ENCODE measurements around the gene TOLLIP.
"Not testable (repeated sequence)": the region's sequence is repeated elsewhere in the genome, so short reads cannot be mapped to it uniquely, and the experiment has no call there.

TOLLIP gene

GRCh38 chr11:1309498-1310317, at the start of gene TOLLIP:
Gene TOLLIP, minus strand, starts transcription at chr11:1309632. Its CDS starts 134 bp downstream, at chr11:1309498.
- TF ChIP-seq CTCF (IDR thresholded peaks at IDR 0.05; ENCODE audit: low read depth, low read length): no peak
- H3K4me3 ChIP-seq (ENCODE audit: low read depth, low read length): peak within 1 kb of the TSS; percentile 75

- H3K4me3 ChIP-seq (ENCODE audit: low read depth, low read length): not testable (repeated sequence)
Observed at GRCh38 chr11:1358931-1359330, 49.5 kb upstream of the TOLLIP start.

GRCh38 chr11:1358286-1358685, 48.9 kb upstream of the TOLLIP start:
- TF ChIP-seq CTCF (IDR thresholded peaks at IDR 0.05; ENCODE audit: low read depth, low read length): no peak
- no peak overlapping the region for H3K4me3 ChIP-seq (ENCODE audit: low read depth, low read length)

GRCh38 chr11:1356478-1356960, 47.1 kb upstream of the TOLLIP start:
- TF ChIP-seq CTCF (IDR thresholded peaks at IDR 0.05; ENCODE audit: low read depth, low read length): no peak

GRCh38 chr11:1356007-1356435, 46.6 kb upstream of the TOLLIP start:
- H3K4me3 ChIP-seq (ENCODE audit: low read depth, low read length): no peak overlapping the region
- no peak for TF ChIP-seq CTCF (IDR thresholded peaks at IDR 0.05; ENCODE audit: low read depth, low read length)

More at GRCh38 chr11:1356478-1356960, 47.1 kb upstream of the TOLLIP start:
- H3K4me3 ChIP-seq (ENCODE audit: low read depth, low read length): no peak overlapping the region

- no peak for TF ChIP-seq CTCF (IDR thresholded peaks at IDR 0.05; ENCODE audit: low read depth, low read length)
Observed at GRCh38 chr11:1354125-1354938, 44.9 kb upstream of the TOLLIP start.

GRCh38 chr11:1353383-1354124, 44.1 kb upstream of the TOLLIP start:
- H3K4me3 ChIP-seq (ENCODE audit: low read depth, low read length): no peak overlapping the region
- no peak for TF ChIP-seq CTCF (IDR thresholded peaks at IDR 0.05; ENCODE audit: low read depth, low read length)

More at GRCh38 chr11:1354125-1354938, 44.9 kb upstream of the TOLLIP start:
- no peak overlapping the region for H3K4me3 ChIP-seq (ENCODE audit: low read depth, low read length)

Data from WI38 (cell line).